Measurements from ENCODE around the gene CHSY1. TPM values are rescaled to one million over a fixed set of nuclear protein-coding genes. Genes with fewer than 3 reads are reported as not detected.

CHSY1 gene
- total RNA-seq, 2 experiments from 2014 or later: 44.6 to 46.4 TPM

DNA sequence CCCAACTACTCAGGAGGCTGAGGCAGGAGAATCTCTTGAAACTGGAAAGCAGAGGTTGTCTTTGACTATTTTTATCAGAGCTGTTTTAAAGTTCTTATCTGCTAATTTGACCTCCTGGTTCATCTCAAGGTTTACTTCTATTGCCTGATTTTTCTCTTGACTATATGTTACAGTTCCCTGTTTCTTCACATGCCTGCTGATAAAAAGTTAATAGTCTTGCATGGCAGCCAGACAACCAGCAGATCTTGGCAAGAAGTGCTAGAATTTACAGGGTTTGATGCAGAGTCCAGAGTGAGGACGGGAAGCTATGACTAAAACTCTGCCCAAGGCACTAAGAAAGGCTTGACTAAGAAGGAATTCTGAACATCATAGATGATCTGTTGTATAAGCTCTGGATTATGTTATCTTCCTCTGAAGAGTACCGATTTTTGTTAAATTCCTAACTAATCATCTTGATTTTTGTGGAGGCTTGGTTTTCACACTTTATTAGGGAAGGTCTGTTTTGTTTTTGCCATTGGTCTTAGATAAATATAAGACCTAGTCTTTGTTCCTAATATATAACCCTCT is 85.9 kb downstream of the CHSY1 start:
- no peak overlapping the region for H3K4me3 Mint-ChIP-seq
- DNase-seq (no peak), ATAC-seq (no peak)
- peaks cover 42% of the 10 kb centered on the region for H3K9me3 Mint-ChIP-seq (ENCODE audit: insufficient read depth)
- H3K27ac Mint-ChIP-seq: no peak overlapping the region
- peaks cover 54% of the 10 kb centered on the region for H3K4me1 Mint-ChIP-seq (ENCODE audit: low read depth)
- CTCF ChIA-PET: interaction anchor here (1.3 to 3.2 kb wide), 3 partner anchors 13 to 39 kb away, joined by 3 to 13 read pairs (median 3); no protein-coding TSS in a partner anchor
- no peaks in the 10 kb centered on the region for H3K27me3 Mint-ChIP-seq (ENCODE audit: low read depth)
- peaks cover 39% of the 10 kb centered on the region for H3K36me3 Mint-ChIP-seq (ENCODE audit: low read depth)
- POLR2A ChIA-PET: no interaction called here

DNA sequence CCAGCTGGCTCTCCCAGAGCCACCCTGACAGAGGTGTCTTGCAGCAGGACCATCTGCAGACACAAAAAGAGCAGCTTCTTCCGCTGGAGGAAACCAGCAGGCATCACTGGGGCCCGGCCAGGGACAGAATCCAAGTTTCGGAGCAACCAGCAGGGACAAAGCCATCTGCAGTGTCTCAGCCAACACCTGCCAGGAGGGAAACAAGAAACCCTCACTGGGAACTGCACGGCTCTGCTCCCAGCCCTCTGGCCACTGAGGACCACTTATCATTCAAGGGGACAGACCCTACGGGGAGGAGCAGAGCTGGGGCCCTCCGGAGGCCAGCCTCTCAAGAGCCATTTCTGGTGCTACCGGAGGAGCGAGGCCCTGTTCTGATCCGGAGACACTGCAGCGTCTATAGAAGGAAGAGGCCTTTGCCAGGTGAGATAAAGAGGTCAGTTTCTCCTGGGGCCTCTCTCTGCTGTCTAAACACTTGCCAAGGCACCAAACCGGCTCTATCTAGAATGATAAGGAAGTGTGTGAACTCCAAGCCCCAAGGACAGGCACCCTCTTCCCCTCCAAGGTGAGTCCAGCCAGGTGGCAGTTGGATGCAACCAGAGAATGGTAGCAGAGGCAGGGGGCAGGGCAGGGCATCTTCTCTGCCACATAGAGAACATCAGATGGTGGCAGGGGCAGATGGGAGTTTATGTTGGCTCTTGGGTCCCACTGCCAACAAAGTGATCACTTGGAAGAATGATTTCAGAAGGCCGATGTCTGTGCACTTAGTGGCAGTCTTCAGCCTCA is 89.0 kb downstream of the CHSY1 start:
- CTCF ChIA-PET: no interaction called here

DNA sequence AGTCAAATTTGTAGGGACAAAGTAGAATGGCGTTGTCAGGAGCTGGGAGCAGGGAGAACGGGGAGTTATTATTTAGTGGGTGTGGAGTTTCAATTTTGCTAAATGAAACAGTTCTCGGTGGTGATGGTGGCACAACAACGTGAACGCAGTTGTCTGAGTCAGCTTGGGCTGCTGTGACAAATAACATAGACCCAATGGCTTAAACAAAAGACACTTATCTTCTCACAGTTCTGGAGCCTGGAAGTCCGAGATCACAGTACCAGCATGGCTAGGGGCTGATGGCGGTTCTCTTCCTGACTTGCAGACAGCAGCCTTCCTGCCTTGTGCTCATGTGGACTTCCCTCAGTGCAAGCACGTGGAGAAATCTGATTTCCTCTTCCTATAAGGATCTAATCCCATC is 90.2 kb downstream of the CHSY1 start:
- Mint-ChIP-seq H3K4me3 (no peak overlapping the region), H3K27ac (no peak overlapping the region), H3K27me3 (ENCODE audit: low read depth) (no peaks in the 10 kb centered on the region), H3K4me1 (ENCODE audit: low read depth) (peaks cover 38% of the 10 kb centered on the region), H3K36me3 (ENCODE audit: low read depth) (peaks cover 33% of the 10 kb centered on the region), H3K9me3 (ENCODE audit: insufficient read depth) (peaks cover 33% of the 10 kb centered on the region)
- ChIA-PET POLR2A (no interaction called here), CTCF (interaction anchor here (1.5 kb wide), 1 partner anchor 11 kb away, joined by 4 read pairs; no protein-coding TSS in a partner anchor)
- no peak for ATAC-seq
- DNase-seq: no peak

More for the DNA sequence above, 89.0 kb downstream of the CHSY1 start:
- no peak for DNase-seq
- Mint-ChIP-seq H3K36me3 (ENCODE audit: low read depth) (peaks cover 39% of the 10 kb centered on the region), H3K27ac (no peak overlapping the region), H3K9me3 (ENCODE audit: insufficient read depth) (peaks cover 42% of the 10 kb centered on the region), H3K27me3 (ENCODE audit: low read depth) (no peaks in the 10 kb centered on the region), H3K4me3 (no peak overlapping the region), H3K4me1 (ENCODE audit: low read depth) (peaks cover 50% of the 10 kb centered on the region)
- ATAC-seq: no peak
- POLR2A ChIA-PET: no interaction called here

DNA sequence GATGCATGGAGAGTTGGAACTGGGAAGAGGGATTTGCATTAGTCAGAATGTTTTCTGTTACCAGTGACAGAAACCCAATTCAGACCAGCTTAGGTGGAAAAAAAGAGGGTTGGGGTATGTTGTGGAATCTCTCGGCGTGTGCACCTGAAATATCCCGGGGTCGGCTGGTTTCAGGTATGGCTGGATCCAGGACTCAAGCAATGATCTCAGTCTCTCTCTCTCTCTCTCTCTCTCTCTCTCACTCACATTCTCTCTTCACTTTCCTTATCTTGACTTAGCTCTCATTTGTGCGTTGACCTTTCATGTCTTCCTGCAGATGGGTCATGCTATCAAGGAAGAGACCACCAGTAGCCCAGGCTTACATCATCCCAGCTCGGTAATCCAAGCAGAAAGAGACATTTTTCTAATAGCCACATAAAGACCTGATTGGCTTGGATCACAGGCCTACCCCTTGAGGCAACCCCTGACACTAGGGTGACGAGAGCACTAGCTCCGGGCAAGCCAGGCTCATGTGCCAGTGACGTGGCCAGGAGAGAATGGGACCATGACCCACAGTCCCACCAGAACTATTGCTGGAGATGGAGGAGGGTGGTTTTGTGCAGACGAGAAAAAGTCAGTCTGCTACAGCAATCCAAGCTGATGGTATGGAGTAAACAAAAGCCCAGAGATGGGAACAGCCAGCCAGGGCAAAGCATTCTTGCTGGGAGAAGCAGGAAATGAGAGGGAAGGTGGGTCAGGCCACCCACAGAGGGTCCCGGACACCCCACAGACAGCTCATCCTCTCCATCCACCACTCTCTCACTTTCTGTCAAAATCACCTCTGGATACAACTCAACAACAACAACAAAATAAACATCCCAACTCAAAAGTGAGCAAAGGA is 91.7 kb downstream of the CHSY1 start:
- no peak for ATAC-seq
- Mint-ChIP-seq H3K9me3 (ENCODE audit: insufficient read depth) (peaks cover 22% of the 10 kb centered on the region), H3K27ac (peak overlapping the region; percentile 52), H3K4me1 (ENCODE audit: low read depth) (peaks cover 36% of the 10 kb centered on the region), H3K4me3 (no peak overlapping the region), H3K36me3 (ENCODE audit: low read depth) (peaks cover 21% of the 10 kb centered on the region), H3K27me3 (ENCODE audit: low read depth) (no peaks in the 10 kb centered on the region)
- ChIA-PET POLR2A (interaction anchor here (0.6 to 1.2 kb wide), 4 partner anchors 11 to 41 kb away, joined by 3 to 4 read pairs (median 4); no protein-coding TSS in a partner anchor), CTCF (interaction anchor here (1.0 to 1.6 kb wide), 5 partner anchors 9 to 144 kb away, joined by 3 to 5 read pairs (median 4); no protein-coding TSS in a partner anchor)
- DNase-seq: no peak

DNA sequence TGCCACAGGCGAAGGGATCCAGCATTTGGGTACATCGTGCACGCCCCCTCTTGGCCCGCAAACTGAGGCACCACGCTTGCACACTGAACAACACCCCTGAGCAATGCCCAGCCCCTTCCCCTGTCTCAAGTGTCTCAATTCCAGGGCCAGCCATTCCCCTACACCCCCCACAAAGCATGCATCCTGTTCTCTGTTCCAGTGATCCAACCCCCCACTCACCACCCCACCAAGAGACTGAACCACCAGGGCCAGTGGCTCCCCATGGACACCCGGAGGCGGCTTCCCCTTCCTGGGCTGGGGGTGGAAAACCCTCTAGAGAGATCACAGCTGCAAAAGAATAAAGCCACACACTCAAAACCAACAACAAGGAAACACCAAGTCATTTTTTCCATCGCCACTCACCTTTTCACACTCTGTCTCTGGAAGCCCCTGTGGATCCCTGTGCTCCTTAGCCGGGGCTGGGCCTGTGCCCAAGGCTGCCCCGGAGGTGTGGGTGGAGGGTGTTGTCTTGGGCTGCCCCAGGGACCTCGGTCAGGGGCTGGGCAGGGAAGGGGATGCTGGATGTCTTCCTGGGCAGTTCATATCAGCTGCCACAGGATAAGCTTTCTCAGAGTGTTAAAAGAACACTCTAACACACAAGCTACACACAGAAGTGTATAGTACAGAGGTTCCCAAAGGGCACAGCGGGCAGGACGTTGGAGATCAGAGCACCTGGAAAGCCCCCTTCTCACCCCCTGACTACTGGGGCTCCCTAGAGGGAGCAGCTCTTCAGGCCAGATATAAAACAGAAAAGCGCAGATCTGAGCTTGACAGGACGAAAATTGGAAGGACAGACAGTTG is 92.5 kb downstream of the CHSY1 start:
- CTCF ChIA-PET: interaction anchor here (1.0 to 1.6 kb wide), 4 partner anchors 33 to 143 kb away, joined by 3 to 5 read pairs (median 4); no protein-coding TSS in a partner anchor
- peaks cover 12% of the 10 kb centered on the region for H3K36me3 Mint-ChIP-seq (ENCODE audit: low read depth)
- peaks cover 38% of the 10 kb centered on the region for H3K4me1 Mint-ChIP-seq (ENCODE audit: low read depth)
- ATAC-seq (peak; percentile 72), DNase-seq (peak; percentile 36)
- POLR2A ChIA-PET: interaction anchor here (0.6 to 1.2 kb wide), 5 partner anchors 8 to 40 kb away, joined by 3 to 4 read pairs (median 3); no protein-coding TSS in a partner anchor
- peak overlapping the region; percentile 52 for H3K27ac Mint-ChIP-seq
- H3K4me3 Mint-ChIP-seq: no peak overlapping the region
- peaks cover 14% of the 10 kb centered on the region for H3K9me3 Mint-ChIP-seq (ENCODE audit: insufficient read depth)
- H3K27me3 Mint-ChIP-seq (ENCODE audit: low read depth): no peaks in the 10 kb centered on the region

DNA sequence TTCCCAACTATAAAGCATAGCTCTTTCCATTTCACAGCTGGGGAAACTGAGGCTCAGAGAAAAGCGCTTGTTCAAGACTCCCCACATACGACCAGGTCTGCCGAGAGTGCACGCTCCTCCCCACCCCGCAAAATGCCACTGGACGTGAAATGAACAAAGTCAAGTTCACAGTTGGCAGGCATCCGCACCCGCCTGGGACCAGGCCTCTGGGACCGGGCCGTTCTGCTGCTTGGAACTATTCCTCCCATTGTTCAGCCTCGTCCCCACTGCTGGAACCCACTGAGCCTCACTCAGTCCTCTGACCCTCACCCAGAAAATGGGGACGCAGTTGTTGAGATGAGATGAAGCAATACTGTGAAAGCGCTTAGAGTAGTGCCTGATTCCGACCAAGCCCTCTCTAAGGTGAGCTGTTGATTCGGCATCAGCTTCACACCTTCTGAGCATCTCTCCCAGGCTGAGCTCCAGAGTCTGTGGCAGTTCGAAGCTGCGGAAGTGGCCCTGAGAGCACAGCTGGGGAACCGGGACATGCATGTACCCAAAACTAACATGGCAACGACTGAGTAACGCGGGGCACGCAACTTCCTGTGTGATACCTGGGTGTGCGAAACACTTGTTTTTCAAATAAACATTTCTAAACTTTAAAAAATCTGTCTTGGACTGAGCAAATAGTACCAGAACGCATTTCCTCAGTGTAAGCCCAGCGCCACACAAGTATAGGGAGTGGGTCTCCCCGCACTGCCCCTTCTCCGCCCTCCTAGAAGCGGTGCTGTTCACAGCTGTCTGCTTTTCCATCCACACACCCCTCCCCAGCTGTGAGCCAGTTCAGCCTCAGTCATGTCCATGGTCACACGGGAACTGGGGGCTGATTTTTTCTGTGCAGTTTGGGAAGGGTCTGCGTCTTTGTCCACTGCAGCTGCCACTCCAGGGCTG is 93.4 kb downstream of the CHSY1 start:
- POLR2A ChIA-PET: interaction anchor here (1.2 kb wide), 1 partner anchor 9 kb away, joined by 3 read pairs; no protein-coding TSS in a partner anchor
- Mint-ChIP-seq H3K4me1 (ENCODE audit: low read depth) (peaks cover 43% of the 10 kb centered on the region), H3K36me3 (ENCODE audit: low read depth) (peaks cover 3% of the 10 kb centered on the region), H3K9me3 (ENCODE audit: insufficient read depth) (peaks cover 7% of the 10 kb centered on the region), H3K27me3 (ENCODE audit: low read depth) (no peaks in the 10 kb centered on the region), H3K27ac (no peak overlapping the region), H3K4me3 (no peak overlapping the region)
- ATAC-seq (no peak), DNase-seq (no peak)
- CTCF ChIA-PET: interaction anchor here (1.6 kb wide), 1 partner anchor 143 kb away, joined by 4 read pairs; no protein-coding TSS in a partner anchor

DNA sequence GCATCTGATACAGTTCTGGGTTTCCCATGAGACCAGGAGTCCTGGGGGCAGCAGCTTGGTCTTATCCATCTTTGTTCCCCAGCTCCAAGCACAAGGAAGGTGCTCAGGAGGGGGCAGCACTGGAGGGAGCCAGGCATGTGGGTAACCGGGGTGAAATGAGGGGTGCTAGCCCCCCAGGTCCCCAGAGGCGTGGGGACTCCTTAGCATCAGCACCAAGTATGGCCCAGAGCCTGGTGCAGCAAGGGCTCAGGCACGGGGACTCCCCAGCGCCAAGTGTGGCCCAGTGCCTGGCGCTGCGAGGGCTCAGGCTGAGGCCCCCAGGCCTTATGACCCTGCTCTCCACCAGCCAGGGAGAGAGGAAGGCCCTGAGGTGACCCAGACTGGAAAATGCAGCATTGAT is 94.1 kb downstream of the CHSY1 start:
- CTCF ChIA-PET: no interaction called here
- H3K27ac Mint-ChIP-seq: no peak overlapping the region
- no peak for ATAC-seq

DNA sequence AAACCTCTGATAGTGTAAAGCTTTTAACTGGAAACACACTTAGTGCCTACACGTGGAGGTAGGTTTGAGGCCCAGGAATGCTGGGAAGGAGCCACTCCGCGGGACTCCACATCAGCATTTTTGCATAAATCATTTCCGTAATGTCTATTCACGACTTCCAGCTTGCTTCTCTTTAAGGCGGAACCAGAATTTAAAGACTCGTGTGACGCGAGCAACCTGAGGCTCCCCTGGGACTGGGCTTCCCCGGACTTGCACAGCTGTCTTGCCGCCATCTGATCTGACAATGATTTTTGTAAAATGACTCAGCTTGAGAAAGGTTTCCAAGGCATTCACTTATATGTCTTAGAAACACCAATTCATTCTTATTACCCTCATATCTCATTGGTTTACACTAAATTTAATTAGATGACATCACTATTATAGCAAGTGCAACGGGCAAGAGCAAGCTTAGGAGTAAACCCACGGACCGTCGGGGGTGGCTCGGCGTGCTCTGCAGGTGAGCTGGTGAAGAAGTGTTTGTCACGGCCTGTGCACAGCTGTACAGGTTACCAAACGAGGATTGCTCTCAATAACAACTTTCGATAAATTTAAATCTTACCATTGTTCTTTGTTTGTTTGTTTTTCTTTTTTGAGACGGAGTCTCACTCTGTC is 95.2 kb downstream of the CHSY1 start:
- no peaks in the 10 kb centered on the region for H3K36me3 Mint-ChIP-seq (ENCODE audit: low read depth)
- no peaks in the 10 kb centered on the region for H3K9me3 Mint-ChIP-seq (ENCODE audit: insufficient read depth)
- DNase-seq: no peak
- H3K4me3 Mint-ChIP-seq: no peak overlapping the region
- ChIA-PET POLR2A (no interaction called here), CTCF (interaction anchor here (1.3 kb wide), 1 partner anchor 32 kb away, joined by 3 read pairs; no protein-coding TSS in a partner anchor)
- no peaks in the 10 kb centered on the region for H3K27me3 Mint-ChIP-seq (ENCODE audit: low read depth)
- no peak for ATAC-seq
- no peak overlapping the region for H3K27ac Mint-ChIP-seq
- H3K4me1 Mint-ChIP-seq (ENCODE audit: low read depth): peaks cover 38% of the 10 kb centered on the region

More for the DNA sequence above, 94.1 kb downstream of the CHSY1 start:
- H3K27me3 Mint-ChIP-seq (ENCODE audit: low read depth): no peaks in the 10 kb centered on the region
- H3K36me3 Mint-ChIP-seq (ENCODE audit: low read depth): peaks cover 3% of the 10 kb centered on the region
- DNase-seq: no peak
- no peak overlapping the region for H3K4me3 Mint-ChIP-seq
- POLR2A ChIA-PET: no interaction called here
- H3K9me3 Mint-ChIP-seq (ENCODE audit: insufficient read depth): peaks cover 7% of the 10 kb centered on the region
- H3K4me1 Mint-ChIP-seq (ENCODE audit: low read depth): peaks cover 43% of the 10 kb centered on the region

DNA sequence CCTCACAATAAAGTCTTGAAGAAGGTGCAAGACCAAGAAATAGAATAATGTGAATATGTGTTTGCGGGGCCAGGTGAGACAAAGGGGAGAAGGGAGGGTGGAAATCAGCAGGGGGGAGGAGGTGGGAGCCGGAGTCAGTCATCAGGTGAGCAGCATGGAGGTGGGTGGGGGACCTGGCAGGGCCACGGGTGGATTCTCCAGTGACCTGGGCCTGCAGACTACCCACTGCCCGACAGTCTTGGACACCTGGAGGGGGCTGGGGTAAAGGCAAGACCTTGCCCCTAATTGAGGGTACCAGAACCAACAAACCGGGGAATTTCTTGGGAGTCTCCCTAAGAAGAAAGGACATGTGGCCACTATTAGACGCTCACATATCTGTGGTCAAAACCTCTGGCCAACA is 95.8 kb downstream of the CHSY1 start:
- H3K4me1 Mint-ChIP-seq (ENCODE audit: low read depth): peaks cover 41% of the 10 kb centered on the region
- H3K27ac Mint-ChIP-seq: no peak overlapping the region
- ChIA-PET CTCF (interaction anchor here (1.3 kb wide), 1 partner anchor 32 kb away, joined by 3 read pairs; no protein-coding TSS in a partner anchor), POLR2A (no interaction called here)
- H3K36me3 Mint-ChIP-seq (ENCODE audit: low read depth): no peaks in the 10 kb centered on the region
- ATAC-seq (no peak), DNase-seq (no peak)
- no peaks in the 10 kb centered on the region for H3K27me3 Mint-ChIP-seq (ENCODE audit: low read depth)
- no peaks in the 10 kb centered on the region for H3K9me3 Mint-ChIP-seq (ENCODE audit: insufficient read depth)
- H3K4me3 Mint-ChIP-seq: no peak overlapping the region

All from activated CD8-positive, alpha-beta T cell treated with anti-CD3 and anti-CD28 coated beads, Interleukin-2, amount 10 ng/mL, durations not matched to agents 7 days and 5 days (primary cell).